ENCODE results near the gene DMWD.

DNA sequence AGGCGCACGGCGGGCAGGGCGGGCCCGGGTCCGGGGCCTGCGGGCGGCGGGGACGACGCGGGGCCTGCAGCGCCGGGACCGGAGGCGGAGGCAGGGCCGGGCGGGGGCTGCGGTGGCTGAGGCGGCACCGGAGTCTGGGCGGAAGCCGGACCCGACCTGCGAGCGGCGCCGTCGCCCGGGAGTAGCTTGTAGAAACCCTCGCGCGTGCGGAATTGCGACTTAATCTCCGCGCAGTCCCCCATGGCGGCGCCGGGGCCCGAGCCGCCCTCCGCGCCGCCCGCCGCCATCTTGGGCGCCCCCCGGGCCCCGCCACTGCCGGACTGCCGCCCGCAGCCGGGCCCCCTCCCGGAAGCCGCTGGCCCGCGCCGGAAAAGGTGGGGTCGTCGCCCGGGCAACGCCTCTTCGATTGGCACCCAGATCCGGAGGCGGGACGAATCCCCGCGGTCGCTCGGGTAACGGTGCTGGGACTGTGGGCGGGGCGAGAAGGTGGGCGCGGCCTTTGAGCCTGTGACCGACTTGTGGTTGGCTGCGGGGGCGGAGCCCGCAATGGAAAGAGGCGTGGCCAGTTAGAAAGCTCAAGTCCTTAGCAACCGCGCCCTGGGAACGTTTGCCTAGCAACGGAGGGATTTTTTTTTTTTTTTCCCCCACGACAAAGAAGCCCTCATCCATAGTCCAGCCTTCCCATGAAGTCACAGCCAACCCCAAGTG lies at the start of gene DMWD:
- TF ChIP-seq, protein P1, sequence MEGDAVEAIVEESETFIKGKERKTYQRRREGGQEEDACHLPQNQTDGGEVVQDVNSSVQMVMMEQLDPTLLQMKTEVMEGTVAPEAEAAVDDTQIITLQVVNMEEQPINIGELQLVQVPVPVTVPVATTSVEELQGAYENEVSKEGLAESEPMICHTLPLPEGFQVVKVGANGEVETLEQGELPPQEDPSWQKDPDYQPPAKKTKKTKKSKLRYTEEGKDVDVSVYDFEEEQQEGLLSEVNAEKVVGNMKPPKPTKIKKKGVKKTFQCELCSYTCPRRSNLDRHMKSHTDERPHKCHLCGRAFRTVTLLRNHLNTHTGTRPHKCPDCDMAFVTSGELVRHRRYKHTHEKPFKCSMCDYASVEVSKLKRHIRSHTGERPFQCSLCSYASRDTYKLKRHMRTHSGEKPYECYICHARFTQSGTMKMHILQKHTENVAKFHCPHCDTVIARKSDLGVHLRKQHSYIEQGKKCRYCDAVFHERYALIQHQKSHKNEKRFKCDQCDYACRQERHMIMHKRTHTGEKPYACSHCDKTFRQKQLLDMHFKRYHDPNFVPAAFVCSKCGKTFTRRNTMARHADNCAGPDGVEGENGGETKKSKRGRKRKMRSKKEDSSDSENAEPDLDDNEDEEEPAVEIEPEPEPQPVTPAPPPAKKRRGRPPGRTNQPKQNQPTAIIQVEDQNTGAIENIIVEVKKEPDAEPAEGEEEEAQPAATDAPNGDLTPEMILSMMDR (IDR thresholded peaks at IDR 0.05): no peak
- peak; percentile 45; the same call in 1 of the 2 replicates for TF ChIP-seq POLR2AphosphoS5 (IDR thresholded peaks at IDR 0.05; ENCODE audit: low read depth, low read length)
- TF ChIP-seq, protein P2, sequence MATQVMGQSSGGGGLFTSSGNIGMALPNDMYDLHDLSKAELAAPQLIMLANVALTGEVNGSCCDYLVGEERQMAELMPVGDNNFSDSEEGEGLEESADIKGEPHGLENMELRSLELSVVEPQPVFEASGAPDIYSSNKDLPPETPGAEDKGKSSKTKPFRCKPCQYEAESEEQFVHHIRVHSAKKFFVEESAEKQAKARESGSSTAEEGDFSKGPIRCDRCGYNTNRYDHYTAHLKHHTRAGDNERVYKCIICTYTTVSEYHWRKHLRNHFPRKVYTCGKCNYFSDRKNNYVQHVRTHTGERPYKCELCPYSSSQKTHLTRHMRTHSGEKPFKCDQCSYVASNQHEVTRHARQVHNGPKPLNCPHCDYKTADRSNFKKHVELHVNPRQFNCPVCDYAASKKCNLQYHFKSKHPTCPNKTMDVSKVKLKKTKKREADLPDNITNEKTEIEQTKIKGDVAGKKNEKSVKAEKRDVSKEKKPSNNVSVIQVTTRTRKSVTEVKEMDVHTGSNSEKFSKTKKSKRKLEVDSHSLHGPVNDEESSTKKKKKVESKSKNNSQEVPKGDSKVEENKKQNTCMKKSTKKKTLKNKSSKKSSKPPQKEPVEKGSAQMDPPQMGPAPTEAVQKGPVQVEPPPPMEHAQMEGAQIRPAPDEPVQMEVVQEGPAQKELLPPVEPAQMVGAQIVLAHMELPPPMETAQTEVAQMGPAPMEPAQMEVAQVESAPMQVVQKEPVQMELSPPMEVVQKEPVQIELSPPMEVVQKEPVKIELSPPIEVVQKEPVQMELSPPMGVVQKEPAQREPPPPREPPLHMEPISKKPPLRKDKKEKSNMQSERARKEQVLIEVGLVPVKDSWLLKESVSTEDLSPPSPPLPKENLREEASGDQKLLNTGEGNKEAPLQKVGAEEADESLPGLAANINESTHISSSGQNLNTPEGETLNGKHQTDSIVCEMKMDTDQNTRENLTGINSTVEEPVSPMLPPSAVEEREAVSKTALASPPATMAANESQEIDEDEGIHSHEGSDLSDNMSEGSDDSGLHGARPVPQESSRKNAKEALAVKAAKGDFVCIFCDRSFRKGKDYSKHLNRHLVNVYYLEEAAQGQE (IDR thresholded peaks at IDR 0.05; ENCODE audit: insufficient read depth in 1 of 2, low read depth in 2 of 2, low read length in 1 of 2): no peak
- no peak for TF ChIP-seq TCF7L2 (IDR thresholded peaks at IDR 0.05; ENCODE audit: low read depth, low read length)
- no peak for TF ChIP-seq SIN3A (IDR thresholded peaks at IDR 0.05; ENCODE audit: borderline replicate concordance, insufficient read depth, low read depth, low read length)
